ENCODE data around the gene NOL4L. TPM values are rescaled to one million over a fixed set of nuclear protein-coding genes. Genes with fewer than 3 reads are reported as not detected.

Gene NOL4L
- total and polyA plus RNA-seq, 2 experiments from 2014 or later = 35.6 to 42.9 TPM

GRCh38 chr20:32474717-32474966 lies 110.5 kb downstream of the NOL4L start:
- no peak for TF ChIP-seq EZH2phosphoT487 (IDR thresholded peaks at IDR 0.05; ENCODE audit: low read depth, severe bottlenecking, unreplicated experiment)
- no peak for TF ChIP-seq EZH2 (IDR thresholded peaks at IDR 0.05; ENCODE audit: borderline replicate concordance)
- no peak for TF ChIP-seq CTCF (IDR thresholded peaks at IDR 0.05; ENCODE audit: poor library complexity)
- H3K4me2 ChIP-seq = peak overlapping the region; percentile 77
- peaks cover 82% of the 10 kb centered on the region for H4K20me1 ChIP-seq (ENCODE audit: insufficient read depth, poor library complexity, severe bottlenecking)
- peak overlapping the region; percentile 96 for H3K27ac ChIP-seq
- DNase-seq (ENCODE audit: low spot score) = no peak
- H3K4me1 ChIP-seq (ENCODE audit: insufficient read depth) = peaks cover 92% of the 10 kb centered on the region
- H3K9me3 ChIP-seq (ENCODE audit: low read depth) = no peaks in the 10 kb centered on the region
- no peak overlapping the region for H2AFZ ChIP-seq
- WGBS (ENCODE audit: low lambda C conversion rate, missing lambda C conversion rate) = 25% methylated on average over 8 of the region's 8 CpGs
- H3K9me2 ChIP-seq (replicated peaks; ENCODE audit: insufficient read depth) = no peaks in the 10 kb centered on the region
- H3K27me3 ChIP-seq = no peaks in the 10 kb centered on the region
- no peaks in the 10 kb centered on the region for H3K36me3 ChIP-seq (replicated peaks; ENCODE audit: insufficient read depth, low read depth)
- H3K4me3 ChIP-seq = peak overlapping the region; percentile 8
- H3K79me2 ChIP-seq = peaks cover 90% of the 10 kb centered on the region

GRCh38 chr20:32474009-32474716 lies 111.0 kb downstream of the NOL4L start:
- no peak for TF ChIP-seq EZH2 (IDR thresholded peaks at IDR 0.05; ENCODE audit: borderline replicate concordance)
- no peak for TF ChIP-seq EZH2phosphoT487 (IDR thresholded peaks at IDR 0.05; ENCODE audit: low read depth, severe bottlenecking, unreplicated experiment)
- no peak for TF ChIP-seq CTCF (IDR thresholded peaks at IDR 0.05; ENCODE audit: poor library complexity)
- Histone ChIP-seq H3K9me2 (replicated peaks; ENCODE audit: insufficient read depth) (no peaks in the 10 kb centered on the region), H3K4me1 (ENCODE audit: insufficient read depth) (peaks cover 91% of the 10 kb centered on the region), H3K36me3 (replicated peaks; ENCODE audit: insufficient read depth, low read depth) (no peaks in the 10 kb centered on the region), H3K9me3 (ENCODE audit: low read depth) (no peaks in the 10 kb centered on the region), H3K4me2 (peak overlapping the region; percentile 77), H2AFZ (no peak overlapping the region), H3K4me3 (peak overlapping the region; percentile 8), H4K20me1 (ENCODE audit: insufficient read depth, poor library complexity, severe bottlenecking) (peaks cover 81% of the 10 kb centered on the region), H3K79me2 (peaks cover 90% of the 10 kb centered on the region), H3K27ac (peak overlapping the region; percentile 96), H3K27me3 (no peaks in the 10 kb centered on the region)
- DNase-seq (ENCODE audit: low spot score) = no peak
- WGBS (ENCODE audit: low lambda C conversion rate, missing lambda C conversion rate) = 80% methylated on average over 18 of the region's 18 CpGs

GRCh38 chr20:32473231-32474008 lies 111.7 kb downstream of the NOL4L start:
- no peak overlapping the region for H3K4me3 ChIP-seq

More at GRCh38 chr20:32473231-32474008, 111.7 kb downstream of the NOL4L start:
- Histone ChIP-seq H2AFZ (no peak overlapping the region), H3K27ac (peak overlapping the region; percentile 96), H3K4me2 (peak overlapping the region; percentile 77), H3K9me3 (ENCODE audit: low read depth) (no peaks in the 10 kb centered on the region), H3K4me1 (ENCODE audit: insufficient read depth) (peaks cover 85% of the 10 kb centered on the region), H3K27me3 (no peaks in the 10 kb centered on the region), H3K9me2 (replicated peaks; ENCODE audit: insufficient read depth) (no peaks in the 10 kb centered on the region), H3K36me3 (replicated peaks; ENCODE audit: insufficient read depth, low read depth) (no peaks in the 10 kb centered on the region), H3K79me2 (peaks cover 90% of the 10 kb centered on the region), H4K20me1 (ENCODE audit: insufficient read depth, poor library complexity, severe bottlenecking) (peaks cover 80% of the 10 kb centered on the region)
- WGBS (ENCODE audit: low lambda C conversion rate, missing lambda C conversion rate) = 62% methylated on average over 29 of the region's 29 CpGs
- TF ChIP-seq EZH2 (IDR thresholded peaks at IDR 0.05; ENCODE audit: borderline replicate concordance) = no peak
- no peak for TF ChIP-seq EZH2phosphoT487 (IDR thresholded peaks at IDR 0.05; ENCODE audit: low read depth, severe bottlenecking, unreplicated experiment)
- no peak for TF ChIP-seq CTCF (IDR thresholded peaks at IDR 0.05; ENCODE audit: poor library complexity)
- DNase-seq (ENCODE audit: low spot score) = no peak
